G401.6 (cell line): Measurements from ENCODE around the gene ZBTB8B.
A peak's percentile ranks its signal among the peaks of the same experiment; 100 is the strongest.
"Not testable (repeated sequence)": the region's sequence is repeated elsewhere in the genome, so short reads cannot be mapped to it uniquely, and the experiment has no call there.

Experiments used
- FAIRE-seq: peaks from 2 replicates; lab custom pipeline; 2012; peaks lifted over from hg19 to GRCh38; lab: Jason Lieb, UNC

Gene ZBTB8B

GRCh38 chr1:32464716-32465577, at the start of gene ZBTB8B:
ZBTB8B (plus strand) TSS chr1:32465072; CDS start chr1:32470625, 5,553 bp downstream.
- peak; percentile 94 for FAIRE-seq

GRCh38 chr1:32421775-32422174, 43.1 kb upstream of the ZBTB8B start:
- FAIRE-seq = no peak

- no peak for FAIRE-seq
Measured at GRCh38 chr1:32426489-32427255, 38.2 kb upstream of the ZBTB8B start.

- no peak for FAIRE-seq
Measured at GRCh38 chr1:32427264-32427963, 37.5 kb upstream of the ZBTB8B start.

GRCh38 chr1:32431736-32432400, 33.0 kb upstream of the ZBTB8B start:
- FAIRE-seq = no peak

- FAIRE-seq = no peak
Measured at GRCh38 chr1:32438136-32438535, 26.7 kb upstream of the ZBTB8B start.

GRCh38 chr1:32438777-32439176, 26.1 kb upstream of the ZBTB8B start:
- FAIRE-seq = not testable (repeated sequence)

- FAIRE-seq = not testable (repeated sequence)
Measured at GRCh38 chr1:32441467-32441866, 23.4 kb upstream of the ZBTB8B start.

GRCh38 chr1:32447469-32448185, 17.2 kb upstream of the ZBTB8B start:
- no peak for FAIRE-seq

GRCh38 chr1:32448186-32448772, 16.6 kb upstream of the ZBTB8B start:
- FAIRE-seq = peak; percentile 99

- peak; percentile 75 for FAIRE-seq
Measured at GRCh38 chr1:32448773-32449456, 16.0 kb upstream of the ZBTB8B start.

- not testable (repeated sequence) for FAIRE-seq
Measured at GRCh38 chr1:32449457-32449831, 15.4 kb upstream of the ZBTB8B start.

GRCh38 chr1:32454726-32455125, 10.1 kb upstream of the ZBTB8B start:
- FAIRE-seq = no peak

- FAIRE-seq = no peak
Measured at GRCh38 chr1:32455958-32456357, 8.9 kb upstream of the ZBTB8B start.

- not testable (repeated sequence) for FAIRE-seq
Measured at GRCh38 chr1:32458798-32459197, 6.1 kb upstream of the ZBTB8B start.

- not testable (repeated sequence) for FAIRE-seq
Measured at GRCh38 chr1:32462977-32463376, 1.9 kb upstream of the ZBTB8B start.

- no peak for FAIRE-seq
Measured at GRCh38 chr1:32464191-32464715, 619 bp upstream of the ZBTB8B start.

- no peak for FAIRE-seq
Measured at GRCh38 chr1:32465578-32465933, 684 bp downstream of the ZBTB8B start.

GRCh38 chr1:32466761-32467160, 1.9 kb downstream of the ZBTB8B start:
- FAIRE-seq = no peak

GRCh38 chr1:32468791-32469190, 3.9 kb downstream of the ZBTB8B start:
- FAIRE-seq = no peak
